IMR-90 (cell line): Measurements from ENCODE around the gene ACKR2. TPM values are rescaled to one million over a fixed set of nuclear protein-coding genes. Genes with fewer than 3 reads are reported as not detected.

Source experiments
- ATAC-seq: fragments of 200-7000 bp; cut with Tn5 transposase; 2 replicates; pipeline ENCODE4 v1.9.1; 2020; ENCODE audit warnings: low read depth, mild to moderate bottlenecking, moderate library complexity
- BruUV-seq: library from RNA; stranded (reverse); fragments of 400-500 nt; replicated peaks from 2 replicates; lab custom pipeline; 2021; lab: Mats Ljungman, UMichigan
- CTCF ChIA-PET: fragments of 300-600 bp; formaldehyde crosslinking; extraction: SDS; loops from one replicate; lab custom pipeline; 2021; ENCODE audit warnings: antibody characterized with exemption; lab: Yijun Ruan, JAX
- POLR2A ChIA-PET: fragments of 300-600 bp; sonication (Branson Sonifier 250); formaldehyde crosslinking; loops from one replicate; lab custom pipeline; 2022; ENCODE audit warnings: antibody characterized with exemption; ENCODE audit not compliant: unreplicated experiment; lab: Charles Lee
- DNase-seq: peaks from one replicate; pipeline ENCODE4 v3.0.0; 2013
- H2AFZ ChIP-seq: replicated peaks from 2 replicates; pipeline ENCODE3; 2013; ENCODE audit warnings: low read length, mild to moderate bottlenecking; ENCODE audit not compliant: poor library complexity
- H2AK5ac ChIP-seq: 2 replicates; pipeline ENCODE4 v1.6.1; 2013; ENCODE audit warnings: low read depth, low read length, inconsistent platforms
- H2AK9ac ChIP-seq: replicated peaks from 2 replicates; pipeline ENCODE3; 2013; ENCODE audit warnings: mild to moderate bottlenecking, low read depth, low read length, moderate library complexity; ENCODE audit not compliant: poor library complexity
- H2BK120ac ChIP-seq: 2 replicates; pipeline ENCODE4 v1.6.1; 2013; ENCODE audit warnings: low read depth, low read length, inconsistent platforms
- H2BK15ac ChIP-seq: 3 replicates; pipeline ENCODE4 v1.6.1; 2013; ENCODE audit warnings: low read depth, low read length, inconsistent platforms
- H2BK20ac ChIP-seq: 2 replicates; pipeline ENCODE4 v1.6.1; 2013; ENCODE audit warnings: low read depth, mild to moderate bottlenecking, inconsistent platforms, low read length, moderate library complexity
- H2BK5ac ChIP-seq: 2 replicates; pipeline ENCODE4 v1.6.1; 2013; ENCODE audit warnings: mild to moderate bottlenecking, low read depth, low read length, inconsistent platforms; ENCODE audit not compliant: poor library complexity, severe bottlenecking
- H3K14ac ChIP-seq: replicated peaks from 2 replicates; pipeline ENCODE4 v1.6.1; 2013; ENCODE audit warnings: low read depth, low read length, inconsistent platforms
- H3K18ac ChIP-seq: 2 replicates; pipeline ENCODE4 v1.6.1; 2013; ENCODE audit warnings: low read depth, low read length, control low read depth
- H3K23ac ChIP-seq: 2 replicates; pipeline ENCODE4 v1.6.1; 2013; ENCODE audit warnings: low read depth, low read length, inconsistent platforms
- H3K27ac ChIP-seq: 2 replicates; pipeline ENCODE4 v1.5.1; 2013; ENCODE audit warnings: mild to moderate bottlenecking, control low read depth, low read length; ENCODE audit not compliant: insufficient read depth
- H3K27me3 ChIP-seq: 2 replicates; pipeline ENCODE4 v1.6.1; 2013; ENCODE audit warnings: low read length; ENCODE audit not compliant: control insufficient read depth, insufficient read depth
- H3K36me3 ChIP-seq: 2 replicates; pipeline ENCODE4 v1.6.1; 2013; ENCODE audit warnings: low read length, mixed read lengths; ENCODE audit not compliant: control insufficient read depth, insufficient read depth
- H3K4ac ChIP-seq: 2 replicates; pipeline ENCODE4 v1.6.1; 2013; ENCODE audit warnings: low read depth, low read length, inconsistent platforms
- H3K4me1 ChIP-seq: 2 replicates; pipeline ENCODE4 v1.6.1; 2013; ENCODE audit warnings: low read length, mixed read lengths; ENCODE audit not compliant: control insufficient read depth, insufficient read depth
- H3K4me2 ChIP-seq: 2 replicates; pipeline ENCODE4 v1.6.1; 2013; ENCODE audit warnings: low read depth, mild to moderate bottlenecking, control low read depth, low read length, moderate library complexity
- H3K4me3 ChIP-seq: 2 replicates; pipeline ENCODE4 v1.5.1; 2013; ENCODE audit warnings: low read depth, mild to moderate bottlenecking, control low read depth, low read length, moderate library complexity; ENCODE audit not compliant: insufficient read depth
- H3K56ac ChIP-seq: 2 replicates; pipeline ENCODE4 v1.6.1; 2013; ENCODE audit warnings: low read length, inconsistent platforms; ENCODE audit not compliant: insufficient read depth; ENCODE audit errors: extremely low read depth
- H3K79me1 ChIP-seq, 2 experiments: 2 replicates each; pipeline ENCODE4 v1.6.1; 2013; ENCODE audit warnings: low read length in 2 of 2, inconsistent platforms in 1 of 2, low read depth in 1 of 2
- H3K9ac ChIP-seq: 2 replicates; pipeline ENCODE4 v1.6.1; 2013; ENCODE audit warnings: low read depth, low read length, control low read depth
- H3K9me1 ChIP-seq: 2 replicates; pipeline ENCODE4 v1.6.1; 2013; ENCODE audit warnings: low read length, inconsistent platforms; ENCODE audit not compliant: insufficient read depth
- H3K9me3 ChIP-seq: 2 replicates; pipeline ENCODE4 v1.6.1; 2013; ENCODE audit warnings: low read length; ENCODE audit not compliant: control insufficient read depth, insufficient read depth
- H4K20me1 ChIP-seq: 2 replicates; pipeline ENCODE4 v1.6.1; 2013; ENCODE audit warnings: low read length, inconsistent platforms; ENCODE audit not compliant: insufficient read depth
- H4K5ac ChIP-seq: 2 replicates; pipeline ENCODE4 v1.6.1; 2013; ENCODE audit warnings: mild to moderate bottlenecking, low read depth, low read length, control low read depth
- H4K8ac ChIP-seq, 2 experiments: 2 replicates each; pipeline ENCODE4 v1.6.1; 2013; ENCODE audit warnings: low read depth in 2 of 2, low read length in 2 of 2, control low read depth in 1 of 2, inconsistent platforms in 1 of 2
- H4K91ac ChIP-seq: 2 replicates; pipeline ENCODE4 v1.6.1; 2013; ENCODE audit warnings: low read depth, low read length, inconsistent platforms; ENCODE audit not compliant: insufficient read depth
- BHLHE40 ChIP-seq: fragments of 150-350 bp; IDR thresholded peaks from 2 replicates; pipeline ENCODE4 v1.6.1; 2016; ENCODE audit warnings: mild to moderate bottlenecking, low read depth, low read length
- FOS ChIP-seq: fragments of 150-350 bp; IDR thresholded peaks from 2 replicates; pipeline ENCODE4 v1.6.1; 2016; ENCODE audit warnings: low read depth, low read length
- MXI1 ChIP-seq: IDR thresholded peaks from 2 replicates; pipeline ENCODE4 v1.6.1; 2012; ENCODE audit warnings: low read depth, mild to moderate bottlenecking, low read length, moderate library complexity, borderline replicate concordance
- NFE2L2 ChIP-seq: fragments of 150-350 bp; IDR thresholded peaks from 2 replicates; pipeline ENCODE4 v1.6.1; 2016; ENCODE audit warnings: low read depth, mild to moderate bottlenecking, low read length
- POLR2A ChIP-seq: IDR thresholded peaks from 2 replicates; pipeline ENCODE4 v1.6.1; 2012; ENCODE audit warnings: mild to moderate bottlenecking, low read depth, low read length
- RFX5 ChIP-seq: IDR thresholded peaks from 2 replicates; pipeline ENCODE4 v1.8.0; 2012; ENCODE audit warnings: low read depth, mild to moderate bottlenecking, low read length, moderate library complexity
- WGBS, 2 experiments: methylation state at CpG; one replicate each; pipeline versions ENCODE4 v1.1.5 to v1.1.7; 2013; ENCODE audit warnings: missing lambda C conversion rate in 2 of 2; ENCODE audit not compliant: insufficient read length in 1 of 2; ENCODE audit errors: extremely low coverage in 2 of 2; 5-methylcytosine and 5-hydroxymethylcytosine counted together
- dilution Hi-C: fragments of 300-500 bp; cut with HindIII; formaldehyde crosslinking; loops from one replicate; pipeline ENCODE4 v1.14.3; 2018; ENCODE audit warnings: low sequenced_read_pairs; ENCODE audit not compliant: unreplicated experiment
- in situ Hi-C: fragments of 300-500 bp; cut with MboI; formaldehyde crosslinking; loops from 3 replicates; pipeline ENCODE4 v1.14.3; 2019; ENCODE audit warnings: low sequenced_read_pairs, inconsistent platforms, mixed read lengths
- intact Hi-C: fragments of 100-400 bp; cut with micrococcal nuclease; formaldehyde crosslinking; loops from 2 replicates; pipeline ENCODE4 v1.10.0; 2022
- polyA plus RNA-seq, 3 experiments: library from polyadenylated mRNA; depleted of rRNA; stranded (reverse); fragments of >200 nt; gene quantifications; 2 replicates each; pipeline ENCODE4 v1.2.3, GENCODE V29; 2012; ENCODE audit warnings: low replicate concordance in 1 of 3
- total RNA-seq: library from RNA; depleted of rRNA; stranded (reverse); fragments of >200 nt; gene quantifications from 2 replicates; pipeline ENCODE4 v1.2.3, GENCODE V29; 2012
- TF ChIP-seq, protein P1 (sequence below): fragments of 150-350 bp; IDR thresholded peaks from 2 replicates; pipeline ENCODE4 v1.6.1; 2017; ENCODE audit warnings: mild to moderate bottlenecking, antibody characterized with exemption, low read length, low read depth

ACKR2 gene
- total and polyA plus RNA-seq, 2 of the 4 experiments (the other 2 are of a cell fraction) = 0.10 TPM; not detected in 1

DNA sequence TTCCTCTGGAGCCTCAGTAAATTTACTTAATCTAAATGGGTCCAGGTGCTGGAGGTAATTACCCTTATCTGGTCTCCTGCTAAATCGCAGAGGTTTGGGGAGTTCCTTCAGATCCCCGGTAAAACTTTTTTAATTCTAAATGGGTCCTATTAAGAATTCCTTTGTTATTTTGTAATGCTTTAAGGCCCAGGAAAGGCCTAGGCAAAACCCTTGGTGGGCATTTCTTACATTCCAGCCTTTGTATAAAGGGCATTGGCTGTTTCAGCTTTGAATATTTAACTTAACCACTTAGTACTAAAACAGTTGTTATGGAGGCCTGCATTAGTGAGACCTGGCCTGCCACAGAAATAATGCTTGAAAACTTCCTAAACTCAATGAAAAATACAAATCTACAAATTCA, 81.8 kb downstream of the ACKR2 start:
- DNase-seq (no peak), ATAC-seq (no peak)
- no peak overlapping the region for H4K91ac ChIP-seq
- H3K14ac ChIP-seq = no peak overlapping the region
- H2AK5ac ChIP-seq = no peak overlapping the region
- no peak overlapping the region for H3K23ac ChIP-seq
- ChIA-PET POLR2A (no interaction called here), CTCF (no interaction called here)
- no peak overlapping the region for H2AFZ ChIP-seq
- intact Hi-C loops (no loop called here), dilution Hi-C loops (no loop called here), in situ Hi-C loops (no loop called here)
- no peaks in the 10 kb centered on the region for H3K9me1 ChIP-seq
- no peaks in the 10 kb centered on the region for H3K36me3 ChIP-seq
- H3K4me2 ChIP-seq = no peak overlapping the region
- no peak overlapping the region for H2BK5ac ChIP-seq
- H2BK20ac ChIP-seq = no peak overlapping the region
- H2AK9ac ChIP-seq = no peak overlapping the region
- no CpG with 5 or more reads among the region's 2 CpGs for WGBS, 2 experiments
- H3K18ac ChIP-seq = no peak overlapping the region
- no peaks in the 10 kb centered on the region for H4K20me1 ChIP-seq
- no peaks in the 10 kb centered on the region for H3K4me1 ChIP-seq
- H3K4ac ChIP-seq = no peak overlapping the region
- no peaks in the 10 kb centered on the region for H3K27me3 ChIP-seq
- H4K5ac ChIP-seq = no peak overlapping the region
- no peak overlapping the region for H3K4me3 ChIP-seq
- no peak for TF ChIP-seq NFE2L2
- no peak for TF ChIP-seq BHLHE40
- no peak for TF ChIP-seq RFX5
- no peak for TF ChIP-seq MXI1
- TF ChIP-seq, protein P1, sequence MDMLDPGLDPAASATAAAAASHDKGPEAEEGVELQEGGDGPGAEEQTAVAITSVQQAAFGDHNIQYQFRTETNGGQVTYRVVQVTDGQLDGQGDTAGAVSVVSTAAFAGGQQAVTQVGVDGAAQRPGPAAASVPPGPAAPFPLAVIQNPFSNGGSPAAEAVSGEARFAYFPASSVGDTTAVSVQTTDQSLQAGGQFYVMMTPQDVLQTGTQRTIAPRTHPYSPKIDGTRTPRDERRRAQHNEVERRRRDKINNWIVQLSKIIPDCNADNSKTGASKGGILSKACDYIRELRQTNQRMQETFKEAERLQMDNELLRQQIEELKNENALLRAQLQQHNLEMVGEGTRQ = no peak
- TF ChIP-seq FOS = no peak
- TF ChIP-seq POLR2A = no peak
- no peak overlapping the region for H3K9ac ChIP-seq
- no peak overlapping the region for H2BK120ac ChIP-seq
- H3K56ac ChIP-seq = no peak overlapping the region
- no peak overlapping the region for H3K27ac ChIP-seq
- no peaks in the 10 kb centered on the region for H3K9me3 ChIP-seq
- H4K8ac ChIP-seq = no peak overlapping the region
- H2BK15ac ChIP-seq = no peak overlapping the region
- H3K79me1 ChIP-seq = no peaks in the 10 kb centered on the region
- BruUV-seq = no TSS peak
